AG08396 (cell line): ENCODE measurements around the gene PEX14.

Source experiments
- DNase-seq: peaks from one replicate; pipeline ENCODE4 v3.0.0; 2012; ENCODE audit warnings: low spot score, mixed read lengths

PEX14 gene

GRCh38 chr1:10665930-10666850 lies 191.4 kb downstream of the PEX14 start:
- no peak for DNase-seq

GRCh38 chr1:10667861-10668761 lies 193.4 kb downstream of the PEX14 start:
- DNase-seq = no peak

GRCh38 chr1:10669570-10669969 lies 194.8 kb downstream of the PEX14 start:
- no peak for DNase-seq

- no peak for DNase-seq
Measured at GRCh38 chr1:10670190-10670589, 195.4 kb downstream of the PEX14 start.

- DNase-seq = no peak
Measured at GRCh38 chr1:10671090-10671489, 196.3 kb downstream of the PEX14 start.

- no peak for DNase-seq
Measured at GRCh38 chr1:10671622-10672342, 197.0 kb downstream of the PEX14 start.

GRCh38 chr1:10672343-10673050 lies 197.7 kb downstream of the PEX14 start:
- no peak for DNase-seq

- no peak for DNase-seq
Measured at GRCh38 chr1:10673109-10673711, 198.5 kb downstream of the PEX14 start.

GRCh38 chr1:10674222-10674621 lies 199.5 kb downstream of the PEX14 start:
- DNase-seq = no peak

- no peak for DNase-seq
Measured at GRCh38 chr1:10674700-10675609, 200.2 kb downstream of the PEX14 start.

GRCh38 chr1:10675813-10676212 lies 201.1 kb downstream of the PEX14 start:
- no peak for DNase-seq

- no peak for DNase-seq
Measured at GRCh38 chr1:10676963-10677362, 202.2 kb downstream of the PEX14 start.

GRCh38 chr1:10677491-10678391 lies 203.0 kb downstream of the PEX14 start:
- DNase-seq = no peak

- no peak for DNase-seq
Measured at GRCh38 chr1:10678402-10678801, 203.7 kb downstream of the PEX14 start.

GRCh38 chr1:10678852-10679251 lies 204.1 kb downstream of the PEX14 start:
- DNase-seq = no peak

GRCh38 chr1:10679496-10680220 lies 204.9 kb downstream of the PEX14 start:
- no peak for DNase-seq
